ENCODE measurements around the gene GPN1. TPM values are rescaled to one million over a fixed set of nuclear protein-coding genes. Genes with fewer than 3 reads are reported as not detected.
"Not testable (repeated sequence)": the region's sequence is repeated elsewhere in the genome, so short reads cannot be mapped to it uniquely, and the experiment has no call there.

Gene GPN1
- total RNA-seq: 76.8 and 86.5 TPM in 2 replicates

DNA sequence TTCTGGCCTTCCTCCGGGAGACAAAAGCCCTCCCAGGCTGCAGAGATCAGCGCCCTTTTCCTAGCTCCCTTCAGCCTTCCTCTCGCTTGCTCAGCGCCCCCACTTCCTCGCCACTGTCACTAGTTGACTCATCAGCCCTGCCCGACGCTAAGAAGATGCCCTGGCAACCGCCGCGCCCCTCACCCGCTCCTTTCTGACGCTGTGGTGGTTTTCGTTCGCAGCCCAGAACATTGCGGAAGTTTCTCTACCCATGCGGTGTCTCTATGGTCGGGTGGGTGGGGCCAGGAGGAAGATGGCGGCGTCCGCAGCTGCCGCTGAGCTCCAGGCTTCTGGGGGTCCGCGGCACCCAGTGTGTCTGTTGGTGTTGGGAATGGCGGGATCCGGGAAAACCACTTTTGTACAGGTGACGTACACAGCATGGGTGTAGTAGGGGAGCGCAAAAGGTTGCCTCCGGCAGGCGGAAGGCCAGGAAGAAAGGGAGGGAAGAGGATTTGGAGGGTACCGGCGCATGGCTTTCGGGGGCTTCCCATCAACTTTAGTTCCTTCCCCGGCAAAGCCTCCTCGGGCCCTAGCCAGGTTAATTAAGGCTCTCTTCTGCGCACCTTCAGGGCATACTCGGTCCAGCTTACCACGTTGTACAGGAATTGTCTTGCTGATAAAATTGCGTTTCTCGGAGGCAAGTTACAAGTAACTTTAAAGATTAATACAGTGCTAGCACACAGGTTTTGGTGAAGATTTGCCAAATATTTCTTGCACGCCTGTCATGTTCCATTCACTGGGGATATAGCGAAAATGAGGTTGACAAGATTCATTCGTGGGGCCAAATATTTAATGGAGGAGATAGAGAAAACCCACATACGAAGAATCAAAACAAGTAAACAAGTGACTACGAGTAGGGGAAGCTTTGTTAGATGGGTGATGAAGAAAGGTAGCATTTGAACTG, at the start of gene GPN1, which contains the start of gene CCDC121:
Gene GPN1, plus strand, starts transcription at position 284 of the 943 bp plus-strand sequence. Its CDS starts 9 bp downstream, at position 293.
Gene CCDC121, minus strand, starts transcription at position 246 of the 943 bp plus-strand sequence. CDS start 1,213 bp downstream, outside the sequence.
- peak; percentile 89 for DNase-seq (ENCODE audit: low read depth)

GRCh38 chr2:27581417-27582128, 47.3 kb upstream of the GPN1 start:
- DNase-seq (ENCODE audit: low read depth): no peak

GRCh38 chr2:27582129-27582694, 46.6 kb upstream of the GPN1 start:
- no peak for DNase-seq (ENCODE audit: low read depth)

- DNase-seq (ENCODE audit: low read depth): peak; percentile 78
These were observed 46.0 kb upstream of the GPN1 start, which contains the start of gene ZNF512 for GRCh38 chr2:27582695-27583389. Gene ZNF512 (plus strand): TSS chr2:27583042. CDS start chr2:27583113, 71 bp downstream.

GRCh38 chr2:27583390-27583915, 45.4 kb upstream of the GPN1 start:
- DNase-seq (ENCODE audit: low read depth): peak; percentile 28

GRCh38 chr2:27584597-27584996, 44.3 kb upstream of the GPN1 start:
- DNase-seq (ENCODE audit: low read depth): no peak

GRCh38 chr2:27587025-27587424, 41.8 kb upstream of the GPN1 start:
- DNase-seq (ENCODE audit: low read depth): no peak

GRCh38 chr2:27588308-27588707, 40.5 kb upstream of the GPN1 start:
- DNase-seq (ENCODE audit: low read depth): no peak

DNA sequence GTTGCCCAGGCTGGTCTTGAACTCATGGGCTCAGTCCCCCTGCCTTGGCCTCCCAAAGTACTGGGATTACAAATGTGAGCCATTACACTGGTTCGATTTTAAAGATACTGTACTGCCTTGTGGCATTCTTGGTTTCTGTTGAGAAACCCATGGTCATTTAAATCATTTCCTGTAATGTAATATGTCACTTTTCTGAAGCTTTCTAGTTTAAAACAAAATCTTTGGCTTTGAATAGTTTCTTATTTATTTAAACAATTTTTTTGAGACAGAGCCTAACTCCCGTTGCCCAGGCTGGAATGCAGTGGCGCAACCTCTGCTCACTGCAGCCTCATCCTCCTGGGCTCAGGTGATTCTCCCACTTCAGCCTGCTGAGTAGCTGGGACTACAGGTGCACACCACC, 37.1 kb upstream of the GPN1 start:
- no peak for DNase-seq (ENCODE audit: low read depth)

- DNase-seq (ENCODE audit: low read depth): no peak
These were observed 35.6 kb upstream of the GPN1 start for GRCh38 chr2:27593240-27593639.

GRCh38 chr2:27594020-27594703, 34.7 kb upstream of the GPN1 start:
- DNase-seq (ENCODE audit: low read depth): not testable (repeated sequence)

GRCh38 chr2:27595412-27595811, 33.4 kb upstream of the GPN1 start:
- DNase-seq (ENCODE audit: low read depth): not testable (repeated sequence)

DNA sequence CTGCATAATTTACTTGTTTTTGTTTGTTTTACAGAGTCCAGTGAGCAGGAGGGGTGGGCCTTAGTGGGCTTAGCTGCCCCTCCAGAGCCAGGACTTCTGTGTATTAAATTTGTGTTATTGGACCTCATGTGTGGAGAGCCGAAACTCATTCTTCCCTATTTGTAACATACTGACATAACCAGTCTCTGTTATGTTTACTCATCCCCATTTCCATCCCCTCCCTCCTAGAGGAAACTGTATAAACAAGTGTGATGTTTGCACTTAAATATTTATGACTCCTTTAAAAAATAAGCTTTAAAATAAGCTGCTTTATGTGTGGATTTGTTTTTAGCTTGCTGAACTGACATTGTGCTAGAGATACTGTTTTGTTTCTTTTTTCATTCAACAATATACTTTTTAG, 32.2 kb upstream of the GPN1 start:
- no peak for DNase-seq (ENCODE audit: low read depth)

DNA sequence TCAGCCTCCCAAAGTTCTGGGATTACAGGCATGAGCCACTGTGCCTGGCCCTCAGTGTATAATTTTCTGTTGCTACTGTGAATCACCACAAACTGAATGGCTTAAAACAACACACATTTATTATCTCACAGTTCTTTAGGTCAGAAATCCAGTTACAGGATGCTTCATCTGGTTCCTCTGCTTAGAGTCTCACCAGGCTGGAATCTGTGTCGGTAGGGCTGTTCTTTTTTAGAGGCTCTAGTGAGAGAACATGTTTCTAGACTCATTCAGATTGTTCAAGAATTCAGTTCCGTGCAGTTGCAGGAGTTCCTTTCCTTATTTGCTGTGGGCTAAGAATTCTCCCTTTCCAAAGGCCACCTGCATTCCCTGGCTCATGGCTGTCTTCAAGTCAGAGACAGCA, 22.2 kb upstream of the GPN1 start:
- no peak for DNase-seq (ENCODE audit: low read depth)

DNA sequence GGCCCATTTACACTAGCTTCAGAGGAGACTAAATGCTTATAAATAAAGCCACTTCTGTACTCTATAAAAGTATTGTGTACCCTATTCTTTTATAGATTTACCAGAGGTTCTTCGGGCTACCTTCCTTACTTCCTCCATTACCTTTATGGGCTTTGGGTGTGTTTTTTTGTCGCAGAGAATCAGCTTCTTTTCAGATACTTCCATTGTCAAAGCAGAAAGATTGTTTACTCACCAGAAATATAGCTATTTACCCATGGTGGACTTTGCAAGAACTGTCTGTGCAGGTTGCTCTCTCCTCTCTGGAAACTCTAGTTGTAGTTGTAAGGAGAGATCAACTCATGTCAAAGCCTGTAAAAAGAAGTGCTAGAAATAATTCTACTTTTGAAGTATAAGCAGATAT, 14.9 kb upstream of the GPN1 start:
- DNase-seq (ENCODE audit: low read depth): no peak

- DNase-seq (ENCODE audit: low read depth): no peak
These were observed 13.5 kb upstream of the GPN1 start for GRCh38 chr2:27615316-27615715.

DNA sequence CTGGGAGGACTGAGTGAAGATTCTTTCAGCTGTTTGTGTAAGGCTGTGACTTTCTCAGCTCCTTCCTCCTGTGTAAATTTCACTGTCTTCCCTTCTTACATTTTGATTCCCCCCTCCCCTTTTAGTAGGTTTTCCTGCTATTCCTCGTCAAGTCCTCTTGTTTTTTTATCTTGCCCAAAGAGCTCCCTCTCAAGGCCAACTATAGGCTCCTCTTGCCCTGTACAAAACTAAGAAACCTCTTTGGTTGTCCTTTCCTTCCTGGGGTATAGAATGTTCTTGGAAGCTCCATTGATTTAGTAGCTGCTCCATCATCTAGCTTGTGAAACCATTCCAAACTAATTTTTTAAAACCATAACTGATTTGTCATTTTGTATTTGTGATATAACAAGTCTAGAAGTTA, 7.3 kb upstream of the GPN1 start:
- no peak for DNase-seq (ENCODE audit: low read depth)

- DNase-seq (ENCODE audit: low read depth): peak; percentile 50
These were observed 5.9 kb upstream of the GPN1 start for GRCh38 chr2:27622921-27623384.

- no peak for DNase-seq (ENCODE audit: low read depth)
These were observed 3.9 kb upstream of the GPN1 start for GRCh38 chr2:27624943-27625342.

DNA sequence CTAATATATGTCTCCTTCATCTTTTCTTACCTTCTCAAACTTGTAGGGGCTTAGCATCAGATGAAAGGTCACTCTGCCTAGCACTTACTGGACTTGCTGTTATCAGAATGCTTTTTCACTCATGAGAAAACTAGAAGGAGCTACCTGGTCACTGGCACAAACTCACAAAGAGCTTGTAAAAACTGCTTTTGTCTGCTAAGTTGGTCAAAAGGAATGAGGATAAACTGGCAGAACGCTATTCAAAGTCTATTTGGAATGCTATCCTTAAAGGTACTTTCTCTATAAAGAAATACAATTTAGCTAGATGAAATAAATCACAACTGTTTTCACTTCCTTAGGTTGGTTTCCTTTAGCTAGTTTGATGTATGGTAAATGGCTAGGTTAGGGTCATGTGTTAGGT, 2.5 kb upstream of the GPN1 start:
- DNase-seq (ENCODE audit: low read depth): not testable (repeated sequence)

- DNase-seq (ENCODE audit: low read depth): not testable (repeated sequence)
These were observed 1.9 kb upstream of the GPN1 start for GRCh38 chr2:27626921-27627320.

Measured in renal cortical epithelial cell (primary cell).